Activated naive CD4-positive, alpha-beta T cell (primary cell): ENCODE results near the gene GRK4.
A peak's percentile ranks its signal among the peaks of the same experiment; 100 is the strongest.

Experiments used
- DNase-seq, 4 experiments: peaks; one replicate each; lab custom pipeline; 2025; lab: John Stamatoyannopoulos, UW

Gene GRK4

GRCh38 chr4:3070709-3071500, 107.5 kb downstream of the GRK4 start:
- no peak for DNase-seq

- no peak for DNase-seq
Measured at GRCh38 chr4:3071811-3072210, 108.4 kb downstream of the GRK4 start.

GRCh38 chr4:3073158-3074077, 110.0 kb downstream of the GRK4 start:
- no peak for DNase-seq

GRCh38 chr4:3074078-3074845, 110.9 kb downstream of the GRK4 start, which contains the start of the genes HTT and HTT-AS:
HTT (plus strand) TSS chr4:3074681; CDS start chr4:3074826, 145 bp downstream.
HTT-AS (minus strand) TSS chr4:3074538.
- DNase-seq: peak; percentile 97 to 99 (median 99)

- peak in 1 of 4 experiments; percentile 17 for DNase-seq
Measured at GRCh38 chr4:3074846-3075651, 111.7 kb downstream of the GRK4 start.

- DNase-seq: no peak
Measured at GRCh38 chr4:3075652-3075981, 112.2 kb downstream of the GRK4 start.

- no peak for DNase-seq
Measured at GRCh38 chr4:3077796-3078195, 114.4 kb downstream of the GRK4 start.

GRCh38 chr4:3079694-3080123, 116.3 kb downstream of the GRK4 start:
- no peak for DNase-seq

GRCh38 chr4:3082925-3083515, 119.6 kb downstream of the GRK4 start:
- no peak for DNase-seq

GRCh38 chr4:3083732-3084131, 120.4 kb downstream of the GRK4 start:
- DNase-seq: no peak

GRCh38 chr4:3085948-3086670, 122.7 kb downstream of the GRK4 start:
- DNase-seq: no peak

- no peak for DNase-seq
Measured at GRCh38 chr4:3087115-3087797, 123.9 kb downstream of the GRK4 start.
